ENCODE data around the gene TAGLN3.

TAGLN3 gene

GRCh38 chr3:111967068-111967467, 31.7 kb upstream of the TAGLN3 start:
- peaks cover 8% of the 10 kb centered on the region for H3K4me1 Mint-ChIP-seq
- H3K9me3 Mint-ChIP-seq, result no peaks in the 10 kb centered on the region
- H3K4me3 Mint-ChIP-seq, result no peak overlapping the region
- no peaks in the 10 kb centered on the region for H3K27me3 Mint-ChIP-seq
- DNase-seq (ENCODE audit: low spot score in 2 of 2) (no peak), ATAC-seq (replicated peaks; ENCODE audit: extremely low read depth, poor library complexity, severe bottlenecking) (no peak)
- H3K36me3 Mint-ChIP-seq (ENCODE audit: insufficient read depth), result peaks cover 1% of the 10 kb centered on the region
- no peak overlapping the region for H3K27ac Mint-ChIP-seq (ENCODE audit: low read depth)

- Mint-ChIP-seq H3K27ac (ENCODE audit: low read depth) (peak overlapping the region; percentile 7), H3K4me3 (no peak overlapping the region), H3K27me3 (no peaks in the 10 kb centered on the region), H3K4me1 (peaks cover 8% of the 10 kb centered on the region), H3K36me3 (ENCODE audit: insufficient read depth) (no peaks in the 10 kb centered on the region), H3K9me3 (no peaks in the 10 kb centered on the region)
- ATAC-seq (replicated peaks; ENCODE audit: extremely low read depth, poor library complexity, severe bottlenecking) (peak; percentile 67), DNase-seq (ENCODE audit: low spot score in 2 of 2) (peak; percentile 65 to 70)
Observed at GRCh38 chr3:111967651-111968274, 31.0 kb upstream of the TAGLN3 start.

DNA sequence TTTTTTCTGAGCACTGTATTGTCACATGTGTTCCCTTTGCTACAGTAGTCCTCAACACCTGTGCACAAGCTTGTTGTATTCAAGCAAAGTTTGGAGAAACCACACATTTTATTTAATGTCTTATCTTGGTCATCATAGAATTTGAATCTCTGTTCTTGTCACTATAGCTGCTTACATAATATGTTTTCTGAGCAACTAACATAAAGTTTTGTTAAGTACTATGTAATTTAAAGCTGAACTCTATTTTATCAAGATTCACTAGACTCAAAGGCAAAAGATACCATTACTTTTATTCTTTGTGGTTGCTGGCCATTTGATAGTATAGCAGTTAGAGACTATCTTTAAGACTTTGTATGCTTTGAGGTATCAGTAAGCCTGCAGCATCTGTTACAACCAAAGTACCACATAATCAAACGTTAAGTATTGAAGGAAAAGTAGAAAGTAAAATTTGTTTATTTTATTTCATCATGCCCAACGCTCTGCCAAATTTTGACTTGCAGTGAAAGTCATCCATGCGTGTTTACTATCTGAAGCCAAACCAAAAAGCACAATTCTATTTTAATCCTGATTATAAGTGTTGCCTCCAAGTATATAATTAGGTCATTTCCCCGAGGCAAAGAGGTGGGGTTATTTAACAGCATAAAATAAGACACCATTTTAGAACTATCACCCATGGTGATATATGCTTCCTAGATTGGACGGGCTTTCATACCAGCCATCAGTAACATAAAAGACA, 30.2 kb upstream of the TAGLN3 start:
- H3K27me3 Mint-ChIP-seq, result no peaks in the 10 kb centered on the region
- ATAC-seq (replicated peaks; ENCODE audit: extremely low read depth, poor library complexity, severe bottlenecking) (no peak), DNase-seq (ENCODE audit: low spot score in 2 of 2) (no peak)
- H3K27ac Mint-ChIP-seq (ENCODE audit: low read depth), result no peak overlapping the region
- H3K4me3 Mint-ChIP-seq, result no peak overlapping the region
- H3K9me3 Mint-ChIP-seq, result no peaks in the 10 kb centered on the region
- H3K36me3 Mint-ChIP-seq (ENCODE audit: insufficient read depth), result peaks cover 2% of the 10 kb centered on the region
- peaks cover 8% of the 10 kb centered on the region for H3K4me1 Mint-ChIP-seq

GRCh38 chr3:111970376-111970775, 28.3 kb upstream of the TAGLN3 start:
- peaks cover 8% of the 10 kb centered on the region for H3K4me1 Mint-ChIP-seq
- no peak for DNase-seq (ENCODE audit: low spot score in 2 of 2)
- no peaks in the 10 kb centered on the region for H3K9me3 Mint-ChIP-seq
- no peak overlapping the region for H3K27ac Mint-ChIP-seq (ENCODE audit: low read depth)
- no peak overlapping the region for H3K4me3 Mint-ChIP-seq
- peaks cover 4% of the 10 kb centered on the region for H3K36me3 Mint-ChIP-seq (ENCODE audit: insufficient read depth)
- no peaks in the 10 kb centered on the region for H3K27me3 Mint-ChIP-seq
- ATAC-seq (replicated peaks; ENCODE audit: extremely low read depth, poor library complexity, severe bottlenecking), result no peak

- Mint-ChIP-seq H3K36me3 (ENCODE audit: insufficient read depth) (peaks cover 4% of the 10 kb centered on the region), H3K4me1 (peaks cover 8% of the 10 kb centered on the region), H3K27me3 (no peaks in the 10 kb centered on the region), H3K9me3 (no peaks in the 10 kb centered on the region), H3K4me3 (no peak overlapping the region), H3K27ac (ENCODE audit: low read depth) (no peak overlapping the region)
- DNase-seq (ENCODE audit: low spot score in 2 of 2) (no peak), ATAC-seq (replicated peaks; ENCODE audit: extremely low read depth, poor library complexity, severe bottlenecking) (no peak)
Observed at GRCh38 chr3:111971533-111972130, 27.1 kb upstream of the TAGLN3 start.

- ATAC-seq (replicated peaks; ENCODE audit: extremely low read depth, poor library complexity, severe bottlenecking), result no peak
- Mint-ChIP-seq H3K36me3 (ENCODE audit: insufficient read depth) (peaks cover 4% of the 10 kb centered on the region), H3K4me3 (no peak overlapping the region), H3K27ac (ENCODE audit: low read depth) (no peak overlapping the region), H3K4me1 (no peaks in the 10 kb centered on the region), H3K9me3 (no peaks in the 10 kb centered on the region), H3K27me3 (no peaks in the 10 kb centered on the region)
- no peak for DNase-seq (ENCODE audit: low spot score in 2 of 2)
Observed at GRCh38 chr3:111972891-111973290, 25.8 kb upstream of the TAGLN3 start.

DNA sequence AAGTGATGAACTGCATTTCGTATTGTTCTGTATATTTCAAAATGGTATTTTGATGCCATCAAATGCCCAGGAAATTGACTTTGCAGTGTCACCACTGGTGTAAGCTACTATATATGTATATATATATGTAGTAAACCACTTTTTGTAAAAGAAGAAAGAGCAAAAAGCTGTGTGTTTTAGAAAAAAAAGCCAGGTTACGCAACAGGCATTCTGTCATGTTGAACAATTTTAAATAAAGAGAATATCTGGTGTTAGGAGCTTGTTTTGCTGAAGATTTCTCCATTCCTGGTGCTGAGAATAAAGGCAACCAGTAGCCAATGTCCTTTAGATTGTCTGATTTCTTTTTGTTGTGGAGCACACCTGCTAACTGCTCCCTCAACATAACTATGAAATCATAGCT, 23.6 kb upstream of the TAGLN3 start:
- Mint-ChIP-seq H3K27me3 (no peaks in the 10 kb centered on the region), H3K4me3 (no peak overlapping the region), H3K4me1 (peaks cover 7% of the 10 kb centered on the region), H3K9me3 (no peaks in the 10 kb centered on the region), H3K27ac (ENCODE audit: low read depth) (no peak overlapping the region), H3K36me3 (ENCODE audit: insufficient read depth) (peaks cover 10% of the 10 kb centered on the region)
- ATAC-seq (replicated peaks; ENCODE audit: extremely low read depth, poor library complexity, severe bottlenecking) (no peak), DNase-seq (ENCODE audit: low spot score in 2 of 2) (no peak)

DNA sequence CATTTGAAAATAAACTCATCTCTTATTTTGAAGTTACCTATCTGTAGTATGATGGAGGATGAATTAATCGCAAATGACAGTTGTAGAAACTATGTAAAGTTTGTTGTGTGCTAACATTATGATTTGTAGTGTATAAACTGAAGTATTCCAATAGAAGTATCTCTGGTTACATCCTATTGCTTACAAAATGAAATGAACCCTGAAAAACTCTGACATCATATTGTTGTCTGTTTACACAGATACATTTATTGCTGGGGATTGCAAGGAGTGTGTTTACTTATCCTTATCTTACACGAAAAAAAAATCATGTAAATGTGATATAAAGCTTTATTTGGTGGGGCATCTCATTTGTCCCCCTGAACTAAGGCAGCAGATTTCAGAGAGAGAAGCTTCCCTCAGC, 22.5 kb upstream of the TAGLN3 start:
- Mint-ChIP-seq H3K27me3 (no peaks in the 10 kb centered on the region), H3K4me3 (no peak overlapping the region), H3K4me1 (peaks cover 13% of the 10 kb centered on the region), H3K36me3 (ENCODE audit: insufficient read depth) (peaks cover 14% of the 10 kb centered on the region), H3K9me3 (no peaks in the 10 kb centered on the region), H3K27ac (ENCODE audit: low read depth) (no peak overlapping the region)
- ATAC-seq (replicated peaks; ENCODE audit: extremely low read depth, poor library complexity, severe bottlenecking) (no peak), DNase-seq (ENCODE audit: low spot score in 2 of 2) (no peak)

GRCh38 chr3:111978583-111979433, 19.9 kb upstream of the TAGLN3 start, which contains the start of gene ABHD10:
TSS of gene ABHD10 (plus strand) at chr3:111979026. CDS start at chr3:111979062, 36 bp downstream.
- H3K27me3 Mint-ChIP-seq, result no peaks in the 10 kb centered on the region
- H3K36me3 Mint-ChIP-seq (ENCODE audit: insufficient read depth), result peaks cover 13% of the 10 kb centered on the region
- peak within 1 kb of the TSS; percentile 91 for H3K27ac Mint-ChIP-seq (ENCODE audit: low read depth)
- H3K4me3 Mint-ChIP-seq, result peak within 1 kb of the TSS; percentile 91
- DNase-seq (ENCODE audit: low spot score in 2 of 2), result peak; percentile 88 to 91
- peaks cover 21% of the 10 kb centered on the region for H3K4me1 Mint-ChIP-seq
- peak; percentile 93 for ATAC-seq (replicated peaks; ENCODE audit: extremely low read depth, poor library complexity, severe bottlenecking)
- no peaks in the 10 kb centered on the region for H3K9me3 Mint-ChIP-seq

DNA sequence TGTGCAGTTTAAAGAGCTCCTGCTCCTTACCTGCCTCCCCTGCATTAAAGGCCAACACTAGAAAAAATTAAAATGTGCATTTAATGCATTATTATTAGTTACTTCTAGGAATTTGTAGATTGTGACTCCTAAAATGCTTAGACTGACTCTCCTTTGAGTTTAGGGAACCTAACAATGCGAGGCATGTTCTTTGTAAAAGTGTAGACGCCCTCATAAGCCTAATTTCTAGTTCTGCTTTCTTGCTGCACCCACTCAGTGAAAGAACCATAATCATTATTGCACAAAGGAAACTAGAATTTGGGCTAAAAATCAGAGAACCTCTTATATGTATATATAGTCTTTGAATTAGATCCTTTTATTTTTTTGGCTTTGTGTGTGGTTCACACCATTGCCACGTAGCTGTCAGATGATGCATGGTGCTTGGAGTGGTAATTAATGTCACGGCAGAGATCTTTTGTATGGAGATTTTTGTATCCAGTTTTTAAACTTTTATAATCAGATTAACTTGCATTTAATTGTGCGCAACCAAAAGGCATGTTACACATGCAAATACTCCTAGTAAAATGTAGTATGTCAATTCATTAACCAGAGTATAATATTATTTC, 19.2 kb upstream of the TAGLN3 start:
- DNase-seq (ENCODE audit: low spot score in 2 of 2) (no peak), ATAC-seq (replicated peaks; ENCODE audit: extremely low read depth, poor library complexity, severe bottlenecking) (peak; percentile 47)
- H3K4me3 Mint-ChIP-seq, result peak overlapping the region; percentile 91

GRCh38 chr3:111980716-111981456, 17.8 kb upstream of the TAGLN3 start:
- no peak for DNase-seq (ENCODE audit: low spot score in 2 of 2)
- no peak for ATAC-seq (replicated peaks; ENCODE audit: extremely low read depth, poor library complexity, severe bottlenecking)
- H3K4me1 Mint-ChIP-seq, result peaks cover 42% of the 10 kb centered on the region
- peak overlapping the region; percentile 67 for H3K27ac Mint-ChIP-seq (ENCODE audit: low read depth)
- H3K27me3 Mint-ChIP-seq, result no peaks in the 10 kb centered on the region
- peak overlapping the region; percentile 55 for H3K4me3 Mint-ChIP-seq
- H3K36me3 Mint-ChIP-seq (ENCODE audit: insufficient read depth), result peaks cover 15% of the 10 kb centered on the region
- no peaks in the 10 kb centered on the region for H3K9me3 Mint-ChIP-seq

More for the DNA sequence above, 19.2 kb upstream of the TAGLN3 start:
- H3K27ac Mint-ChIP-seq (ENCODE audit: low read depth), result peak overlapping the region; percentile 91
- peaks cover 13% of the 10 kb centered on the region for H3K36me3 Mint-ChIP-seq (ENCODE audit: insufficient read depth)
- peaks cover 28% of the 10 kb centered on the region for H3K4me1 Mint-ChIP-seq
- H3K9me3 Mint-ChIP-seq, result no peaks in the 10 kb centered on the region
- no peaks in the 10 kb centered on the region for H3K27me3 Mint-ChIP-seq
